ENCODE data around the gene PCNX3. TPM values are rescaled to one million over a fixed set of nuclear protein-coding genes. Genes with fewer than 3 reads are reported as not detected.

The PCNX3 gene
- total RNA-seq (11.0 and 14.7 TPM in 2 replicates), polyA plus RNA-seq (8.0 and 14.5 TPM in 2 replicates), polyA minus RNA-seq (ENCODE audit: low replicate concordance) (80.6 and 89.1 TPM in 2 replicates)
- polyA plus RNA-seq (2012), result 16.1 and 25.3 TPM in 2 replicates

GRCh38 chr11:65615229-65615949 is at the start of gene PCNX3:
PCNX3 (plus strand) TSS chr11:65615776; CDS start chr11:65616312, 536 bp downstream.
- H3K36me3 ChIP-seq (ENCODE audit: control insufficient read depth, insufficient read depth, low read length), result peaks cover 32% of the 10 kb centered on the region
- H3K4me1 ChIP-seq (ENCODE audit: control insufficient read depth, extremely low read depth, insufficient read depth, low read length), result peaks cover 25% of the 10 kb centered on the region
- H3K27ac ChIP-seq (ENCODE audit: insufficient read depth, low read length), result peak within 1 kb of the TSS; percentile 90
- H3K4me2 ChIP-seq (ENCODE audit: extremely low read depth, insufficient read depth, low read length), result peak within 1 kb of the TSS; percentile 97
- TF ChIP-seq CTCF (conservative IDR thresholded peaks at IDR 0.05 in 1 of 2, IDR thresholded peaks at IDR 0.05 in 1 of 2; ENCODE audit: low read depth in 1 of 2, low read length in 2 of 2) (no peak), EZH2 (IDR thresholded peaks at IDR 0.05; ENCODE audit: low read length, missing control alignments) (no peak)
- DNase-seq (ENCODE audit: low read depth in 2 of 2), result peak; percentile 100
- no peaks in the 10 kb centered on the region for H4K20me1 ChIP-seq (ENCODE audit: control insufficient read depth, extremely low read depth, insufficient read depth, low read length)
- peak within 1 kb of the TSS; percentile 87 to 98 (median 91) for H3K4me3 ChIP-seq (replicated peaks in 1 of 4; ENCODE audit: control extremely low read depth in 1 of 4, insufficient read depth in 1 of 4, low read depth in 3 of 4, low read length in 4 of 4)
- H3K9me3 ChIP-seq (ENCODE audit: control insufficient read depth, insufficient read depth, low read depth, low read length), result no peaks in the 10 kb centered on the region
- H3K9ac ChIP-seq (ENCODE audit: insufficient read depth, low read length), result peak within 1 kb of the TSS; percentile 92
- H3K27me3 ChIP-seq (ENCODE audit: control insufficient read depth, insufficient read depth, low read length), result no peaks in the 10 kb centered on the region
- H2AFZ ChIP-seq (ENCODE audit: low read length), result no peak within 1 kb of the TSS
- peaks cover 53% of the 10 kb centered on the region for H3K79me2 ChIP-seq (ENCODE audit: control insufficient read depth, insufficient read depth, low read length)

- peaks cover 37% of the 10 kb centered on the region for H3K79me2 ChIP-seq (ENCODE audit: control insufficient read depth, insufficient read depth, low read length)
- no peaks in the 10 kb centered on the region for H4K20me1 ChIP-seq (ENCODE audit: control insufficient read depth, extremely low read depth, insufficient read depth, low read length)
- H3K4me2 ChIP-seq (ENCODE audit: extremely low read depth, insufficient read depth, low read length), result peak overlapping the region; percentile 67
- no peak for DNase-seq (ENCODE audit: low read depth in 2 of 2)
- H2AFZ ChIP-seq (ENCODE audit: low read length), result peak overlapping the region; percentile 90
- H3K9ac ChIP-seq (ENCODE audit: insufficient read depth, low read length), result peak overlapping the region; percentile 57
- no peaks in the 10 kb centered on the region for H3K9me3 ChIP-seq (ENCODE audit: control insufficient read depth, insufficient read depth, low read depth, low read length)
- peaks cover 1% of the 10 kb centered on the region for H3K36me3 ChIP-seq (ENCODE audit: control insufficient read depth, insufficient read depth, low read length)
- H3K27me3 ChIP-seq (ENCODE audit: control insufficient read depth, insufficient read depth, low read length), result no peaks in the 10 kb centered on the region
- peak overlapping the region; percentile 61 to 89 (median 64) for H3K4me3 ChIP-seq (replicated peaks in 1 of 4; ENCODE audit: control extremely low read depth in 1 of 4, insufficient read depth in 1 of 4, low read depth in 3 of 4, low read length in 4 of 4)
- H3K4me1 ChIP-seq (ENCODE audit: control insufficient read depth, extremely low read depth, insufficient read depth, low read length), result peaks cover 30% of the 10 kb centered on the region
- H3K27ac ChIP-seq (ENCODE audit: insufficient read depth, low read length), result peak overlapping the region; percentile 92
- TF ChIP-seq CTCF (conservative IDR thresholded peaks at IDR 0.05 in 1 of 2, IDR thresholded peaks at IDR 0.05 in 1 of 2; ENCODE audit: low read depth in 1 of 2, low read length in 2 of 2) (no peak), EZH2 (IDR thresholded peaks at IDR 0.05; ENCODE audit: low read length, missing control alignments) (no peak)
Measured at GRCh38 chr11:65569164-65569972, 46.2 kb upstream of the PCNX3 start.
